HG02970 (cell line): ENCODE data around the gene GNAQ.
"Not testable (repeated sequence)": the region's sequence is repeated elsewhere in the genome, so short reads cannot be mapped to it uniquely, and the experiment has no call there.

Experiments
- ATAC-seq: cut with Tn5 transposase; IDR thresholded peaks from one replicate; pipeline ENCODE4 v1.9.1; 2021; ENCODE audit warnings: mild to moderate bottlenecking, moderate library complexity, moderate number of reproducible peaks; ENCODE audit not compliant: unreplicated experiment, low FRiP score

Gene GNAQ

DNA sequence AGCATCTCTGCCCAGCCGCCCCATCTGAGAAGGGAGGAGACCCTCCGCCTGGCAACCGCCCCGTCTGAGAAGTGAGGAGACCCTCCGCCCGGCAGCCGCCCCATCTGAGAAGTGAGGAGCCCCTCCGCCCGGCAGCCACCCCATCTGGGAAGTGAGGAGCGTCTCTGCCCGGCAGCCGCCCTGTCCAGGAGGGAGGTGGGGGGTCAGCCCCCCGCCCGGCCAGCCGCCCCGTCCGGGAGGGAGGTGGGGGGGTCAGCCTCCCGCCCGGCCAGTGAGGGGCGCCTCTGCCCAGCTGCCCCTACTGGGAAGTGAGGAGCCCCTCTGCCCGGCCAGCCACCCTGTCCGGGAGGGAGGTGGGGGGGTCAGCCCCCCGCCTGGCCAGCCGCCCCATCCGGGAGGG, 270.7 kb downstream of the GNAQ start:
- ATAC-seq: not testable (repeated sequence)

- ATAC-seq: no peak
Measured at GRCh38 chr9:77759391-77759790, 272.2 kb downstream of the GNAQ start.

GRCh38 chr9:77756449-77756848, 275.2 kb downstream of the GNAQ start:
- ATAC-seq: no peak

- no peak for ATAC-seq
Measured at GRCh38 chr9:77753180-77753579, 278.4 kb downstream of the GNAQ start.

- ATAC-seq: no peak
Measured at GRCh38 chr9:77752554-77752953, 279.1 kb downstream of the GNAQ start.

DNA sequence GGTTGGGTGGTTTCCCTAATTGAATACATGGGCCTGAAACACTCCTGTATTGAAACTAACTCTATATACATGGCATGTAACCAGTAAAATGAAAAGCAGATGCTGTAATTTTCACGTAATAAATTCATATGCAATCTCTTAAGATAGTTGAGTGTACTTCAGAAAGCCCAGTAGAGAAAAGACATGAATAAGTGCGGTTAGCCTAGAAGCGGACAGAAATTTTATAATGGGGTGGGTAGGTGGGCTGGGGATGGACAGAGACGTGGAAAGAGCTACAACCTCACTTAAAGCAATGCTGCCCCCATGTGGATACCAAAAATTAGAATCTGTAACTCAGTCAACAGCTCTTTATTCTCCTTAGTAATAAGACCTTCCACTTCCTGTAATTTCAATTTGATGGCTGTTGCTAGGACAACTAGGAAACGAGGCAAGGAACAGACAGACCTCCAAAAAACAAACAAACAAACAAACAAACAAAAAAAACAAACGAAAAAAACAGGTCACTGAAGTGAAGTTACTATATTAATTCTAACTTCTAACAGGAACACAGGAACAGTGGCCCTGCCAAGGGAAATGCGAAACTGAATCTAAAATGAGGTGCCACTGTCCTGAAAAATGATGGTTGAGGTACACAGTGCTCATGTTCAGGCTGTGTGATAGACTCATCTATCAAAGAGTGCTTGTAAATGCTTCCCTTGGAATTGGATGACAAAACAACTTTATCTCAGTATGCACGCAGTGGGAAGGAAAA, 280.1 kb downstream of the GNAQ start:
- ATAC-seq: no peak

GRCh38 chr9:77750981-77751340, 280.6 kb downstream of the GNAQ start:
- no peak for ATAC-seq

DNA sequence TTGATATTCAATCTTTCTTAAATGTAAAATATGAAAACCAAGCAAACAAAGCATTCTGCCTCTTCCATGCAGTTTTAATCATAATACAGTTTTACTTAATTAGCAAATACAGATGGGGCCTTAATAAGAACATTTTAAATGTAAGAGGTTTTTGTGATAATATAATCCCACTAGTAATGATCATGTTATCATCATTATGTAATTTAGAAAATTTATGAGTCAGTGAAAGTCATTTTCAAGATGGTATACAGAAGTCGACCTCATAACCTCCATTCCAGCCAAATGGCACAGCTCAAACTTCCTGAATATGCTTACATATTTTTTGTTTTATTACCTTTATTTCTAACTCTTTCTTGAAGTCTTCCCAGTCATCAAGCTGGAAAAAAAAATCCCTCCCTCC, 281.3 kb downstream of the GNAQ start:
- ATAC-seq: no peak

DNA sequence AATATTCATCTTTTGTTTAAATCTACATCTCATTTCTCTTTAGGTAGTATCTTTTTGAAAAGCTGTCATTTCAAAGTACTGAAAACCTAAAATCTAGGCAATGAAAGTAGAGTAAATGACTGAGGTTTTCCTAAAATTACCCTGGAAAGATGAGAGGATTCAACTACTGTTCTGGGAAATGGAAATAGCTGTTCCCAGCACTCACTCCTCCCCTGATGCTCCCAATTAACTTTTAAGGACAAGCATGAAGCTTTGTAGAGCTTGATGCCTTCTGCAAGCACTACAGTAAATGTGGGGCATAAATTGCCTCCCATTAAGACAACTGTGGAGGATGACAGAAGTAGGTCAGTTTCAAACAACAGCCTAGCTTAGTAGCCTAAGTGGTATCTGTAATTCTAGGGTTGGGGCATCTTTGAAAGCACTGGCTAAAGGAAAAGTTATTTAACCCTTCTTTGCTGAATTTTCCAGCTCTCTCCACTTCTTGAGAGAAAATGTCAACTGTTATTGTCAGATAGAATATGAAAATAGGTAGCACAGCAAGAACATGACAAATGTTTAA, 283.3 kb downstream of the GNAQ start:
- no peak for ATAC-seq

DNA sequence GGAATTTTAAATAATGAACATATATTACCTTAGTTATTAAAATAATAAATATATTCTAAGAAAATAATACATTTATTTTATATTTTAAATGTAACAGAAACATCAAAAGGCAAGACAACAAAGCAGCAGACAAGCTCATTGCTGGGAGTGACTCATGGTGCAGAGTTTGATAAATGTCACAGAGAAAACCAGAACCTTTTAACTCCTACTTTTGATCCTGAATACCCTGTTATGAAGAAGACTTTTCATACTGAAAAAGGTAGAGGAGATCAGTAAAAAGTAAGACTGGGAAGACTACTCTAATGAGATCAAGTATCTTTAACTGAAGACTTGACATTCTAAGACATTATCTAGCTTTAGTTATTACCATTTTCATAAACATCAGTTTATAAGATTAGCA, 284.4 kb downstream of the GNAQ start:
- ATAC-seq: no peak

GRCh38 chr9:77744841-77745430, 286.7 kb downstream of the GNAQ start:
- no peak for ATAC-seq

DNA sequence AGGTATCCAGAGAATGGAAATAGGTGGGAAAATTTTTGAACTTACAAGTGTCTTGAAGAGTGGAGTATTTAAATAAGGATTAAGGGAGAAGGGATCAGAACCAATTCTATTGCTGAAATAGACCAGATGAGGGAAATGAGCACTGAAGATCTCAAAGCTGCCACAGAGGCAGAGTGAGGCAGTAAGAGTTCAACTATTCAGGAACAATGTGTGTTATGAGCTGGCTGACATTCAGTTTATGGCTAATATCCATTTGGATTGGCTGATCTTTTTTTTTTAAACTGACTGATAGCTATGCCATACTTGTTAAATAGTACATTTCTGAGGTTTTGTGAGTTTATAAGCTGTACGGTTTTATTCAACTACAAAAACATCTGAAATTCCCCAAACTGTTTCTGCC, 288.2 kb downstream of the GNAQ start:
- no peak for ATAC-seq

- ATAC-seq: no peak
Measured at GRCh38 chr9:77738932-77739331, 292.7 kb downstream of the GNAQ start.

GRCh38 chr9:77735494-77735893, 296.1 kb downstream of the GNAQ start:
- no peak for ATAC-seq

DNA sequence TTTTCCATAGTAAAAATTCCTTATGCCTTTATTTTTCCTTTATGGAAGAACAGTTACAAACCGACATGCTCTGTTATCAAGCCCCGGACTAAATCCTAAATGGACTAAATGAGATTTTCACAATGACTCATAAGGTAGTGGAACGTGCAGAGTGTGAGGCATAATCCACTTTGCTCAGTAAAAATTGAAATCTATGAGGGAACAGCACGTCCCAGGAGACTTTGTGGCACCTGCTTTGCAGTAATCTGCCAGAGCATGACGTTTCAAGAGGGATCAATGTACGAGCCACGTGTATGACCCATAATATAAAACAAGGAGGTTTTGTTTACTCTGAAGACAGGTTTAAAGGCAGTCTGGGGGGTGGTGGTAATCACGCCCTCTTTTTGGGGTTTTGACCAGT, 299.7 kb downstream of the GNAQ start:
- no peak for ATAC-seq

DNA sequence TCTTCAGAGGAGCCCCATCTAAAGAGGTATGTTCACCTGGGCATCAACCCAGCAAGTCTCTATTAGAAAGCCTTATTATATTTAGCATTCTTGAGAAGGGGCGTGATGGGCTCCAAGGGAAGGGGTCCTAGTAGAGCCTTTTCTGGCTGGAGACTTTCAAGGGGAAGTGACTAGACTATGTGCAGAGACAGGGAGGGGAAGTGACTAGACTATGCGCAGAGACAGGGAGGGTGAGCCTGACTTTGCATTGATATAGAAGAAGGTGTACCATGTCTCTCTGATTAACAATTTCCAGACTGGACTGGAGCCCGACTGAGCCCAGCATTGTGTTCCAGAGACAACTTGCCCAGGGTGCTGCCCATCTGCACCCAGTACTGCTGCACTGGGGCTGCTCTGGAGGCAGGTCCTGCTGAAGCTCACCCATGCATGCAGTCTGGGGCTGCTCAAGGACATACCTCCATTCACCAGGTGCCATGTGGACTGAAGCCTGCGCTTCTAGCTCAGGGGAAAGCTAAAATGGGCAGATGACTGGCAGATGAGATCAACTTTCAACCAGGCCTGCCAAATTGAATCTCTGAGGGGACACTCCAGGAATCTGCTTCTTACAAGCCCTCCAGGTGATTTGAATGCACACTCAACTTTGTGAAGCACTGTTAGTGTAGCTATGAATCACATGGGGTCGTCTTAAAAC, 300.5 kb downstream of the GNAQ start:
- no peak for ATAC-seq

GRCh38 chr9:77729177-77729576, 302.4 kb downstream of the GNAQ start:
- ATAC-seq: no peak

DNA sequence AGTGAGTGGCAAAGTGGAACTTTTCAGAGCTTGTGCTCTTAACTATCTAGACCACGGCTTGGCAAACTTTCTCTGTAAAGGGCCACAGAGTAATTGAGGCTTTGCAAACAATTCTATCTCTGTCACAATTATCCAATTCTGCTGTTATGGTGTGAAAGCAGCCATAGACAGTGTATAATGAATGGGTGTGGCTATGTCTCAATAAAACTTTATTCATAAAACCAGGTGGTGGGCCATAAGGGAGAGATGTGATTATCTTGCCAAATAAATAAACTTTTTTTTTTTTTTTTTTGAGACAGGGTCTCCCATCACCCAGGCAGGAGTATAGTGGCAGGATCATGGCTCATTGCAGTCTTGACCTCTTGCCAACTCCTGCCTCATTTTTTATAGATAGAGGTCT, 304.8 kb downstream of the GNAQ start:
- no peak for ATAC-seq

DNA sequence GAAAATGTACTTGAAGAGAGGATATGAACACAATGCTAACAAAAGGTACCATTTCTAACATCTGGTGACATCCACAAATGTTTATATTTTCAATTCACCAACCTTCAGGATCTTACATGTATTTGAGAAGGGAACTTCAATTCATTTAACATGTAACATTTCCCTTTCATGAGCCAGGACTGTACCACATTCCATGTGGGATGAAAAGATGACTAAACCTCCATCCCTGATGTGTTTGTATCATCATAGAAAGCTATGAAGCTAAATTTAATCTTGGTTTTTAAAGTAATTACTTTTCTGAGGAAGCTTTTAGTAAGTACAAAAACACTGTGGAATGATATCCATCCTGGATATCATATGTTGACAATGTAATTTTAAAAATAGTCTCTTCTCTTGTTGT, 305.3 kb downstream of the GNAQ start:
- no peak for ATAC-seq

- no peak for ATAC-seq
Measured at GRCh38 chr9:77725820-77726219, 305.8 kb downstream of the GNAQ start.

DNA sequence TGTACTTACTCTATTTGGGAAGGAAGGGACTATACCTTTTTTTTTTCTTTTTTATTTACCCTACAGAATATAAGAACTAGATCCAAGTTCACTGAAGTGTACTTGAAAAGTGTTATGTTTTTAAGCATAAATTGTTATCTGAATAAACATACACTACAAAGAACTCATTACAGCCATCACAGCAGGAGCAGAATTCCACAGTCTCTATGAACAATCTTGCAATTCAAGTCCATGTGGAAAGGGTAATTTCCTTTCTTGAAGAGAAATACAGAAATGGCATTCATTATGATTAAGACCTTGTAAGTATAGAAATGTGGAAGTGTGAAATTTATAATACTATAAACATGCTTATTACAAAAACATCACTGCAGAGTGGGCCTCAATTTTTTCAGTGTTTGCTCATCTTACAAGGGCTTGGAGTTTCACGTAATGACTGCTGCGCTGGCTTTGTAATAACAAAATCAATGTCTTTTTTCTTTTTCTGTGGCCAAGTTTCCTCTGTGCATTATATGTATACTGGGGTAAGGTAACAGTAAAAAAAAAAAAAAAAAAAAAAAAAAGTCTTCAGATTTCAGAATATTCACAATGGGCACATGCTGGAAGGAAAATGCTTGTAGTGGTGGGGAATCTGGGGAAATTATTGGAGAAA, 306.4 kb downstream of the GNAQ start:
- ATAC-seq: no peak
